Osteocyte (in vitro differentiated cells): ENCODE measurements around the gene ROBO2. TPM values are rescaled to one million over a fixed set of nuclear protein-coding genes. Genes with fewer than 3 reads are reported as not detected.

Source experiments
- DNase-seq: peaks from one replicate; pipeline ENCODE4 v3.0.0; 2021; ENCODE audit warnings: mixed read lengths; ENCODE audit not compliant: unreplicated experiment; ENCODE audit errors: extremely low spot score
- H3K27ac Mint-ChIP-seq: one replicate; pipeline ENCODE4 v1.8.0; 2021; ENCODE audit warnings: mild to moderate bottlenecking, mixed read lengths; ENCODE audit not compliant: unreplicated experiment
- H3K27me3 Mint-ChIP-seq: one replicate; pipeline ENCODE4 v1.8.0; 2021; ENCODE audit warnings: mixed read lengths; ENCODE audit not compliant: unreplicated experiment
- H3K36me3 Mint-ChIP-seq: one replicate; pipeline ENCODE4 v1.8.0; 2021; ENCODE audit warnings: mixed read lengths; ENCODE audit not compliant: unreplicated experiment
- H3K4me1 Mint-ChIP-seq: one replicate; pipeline ENCODE4 v1.8.0; 2021; ENCODE audit warnings: mixed read lengths; ENCODE audit not compliant: unreplicated experiment
- H3K4me3 Mint-ChIP-seq: one replicate; pipeline ENCODE4 v1.8.0; 2021; ENCODE audit warnings: mild to moderate bottlenecking, moderate library complexity, mixed read lengths; ENCODE audit not compliant: unreplicated experiment
- H3K9me3 Mint-ChIP-seq: one replicate; pipeline ENCODE4 v1.8.0; 2021; ENCODE audit warnings: mixed read lengths; ENCODE audit not compliant: unreplicated experiment
- total RNA-seq: library from RNA; stranded (reverse); gene quantifications from 2 replicates; pipeline ENCODE4 v1.2.1, GENCODE V29; 2021
- TF ChIP-seq, protein P1 (sequence below): fragments of 200-600 bp; sonication (generic); IDR thresholded peaks from 2 replicates; pipeline ENCODE4 v1.5.0; 2021; ENCODE audit warnings: antibody characterized with exemption, mild to moderate bottlenecking, moderate library complexity

The ROBO2 gene
- total RNA-seq, 1 donor from 2014 or later = 18.4 TPM

DNA sequence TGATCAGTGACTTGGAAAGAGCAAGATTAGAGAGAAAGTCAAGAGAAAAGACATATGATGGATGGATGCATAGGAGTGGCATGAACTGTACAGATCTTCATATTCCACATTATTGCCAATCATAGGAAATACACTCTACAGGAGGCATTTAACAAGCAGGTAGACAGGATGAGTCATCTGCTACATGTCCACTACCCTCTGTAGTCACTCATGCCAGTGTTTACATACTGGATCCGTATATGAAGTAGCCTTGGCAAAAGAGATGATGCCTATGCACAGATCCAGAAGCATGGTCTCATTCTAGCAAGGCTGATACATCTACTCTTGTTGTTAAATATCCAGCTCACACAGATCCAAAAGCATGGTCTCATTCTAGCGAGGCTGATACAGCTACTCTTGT lies 632.1 kb downstream of the ROBO2 start:
- peaks cover 9% of the 10 kb centered on the region for H3K9me3 Mint-ChIP-seq
- TF ChIP-seq, protein P1, sequence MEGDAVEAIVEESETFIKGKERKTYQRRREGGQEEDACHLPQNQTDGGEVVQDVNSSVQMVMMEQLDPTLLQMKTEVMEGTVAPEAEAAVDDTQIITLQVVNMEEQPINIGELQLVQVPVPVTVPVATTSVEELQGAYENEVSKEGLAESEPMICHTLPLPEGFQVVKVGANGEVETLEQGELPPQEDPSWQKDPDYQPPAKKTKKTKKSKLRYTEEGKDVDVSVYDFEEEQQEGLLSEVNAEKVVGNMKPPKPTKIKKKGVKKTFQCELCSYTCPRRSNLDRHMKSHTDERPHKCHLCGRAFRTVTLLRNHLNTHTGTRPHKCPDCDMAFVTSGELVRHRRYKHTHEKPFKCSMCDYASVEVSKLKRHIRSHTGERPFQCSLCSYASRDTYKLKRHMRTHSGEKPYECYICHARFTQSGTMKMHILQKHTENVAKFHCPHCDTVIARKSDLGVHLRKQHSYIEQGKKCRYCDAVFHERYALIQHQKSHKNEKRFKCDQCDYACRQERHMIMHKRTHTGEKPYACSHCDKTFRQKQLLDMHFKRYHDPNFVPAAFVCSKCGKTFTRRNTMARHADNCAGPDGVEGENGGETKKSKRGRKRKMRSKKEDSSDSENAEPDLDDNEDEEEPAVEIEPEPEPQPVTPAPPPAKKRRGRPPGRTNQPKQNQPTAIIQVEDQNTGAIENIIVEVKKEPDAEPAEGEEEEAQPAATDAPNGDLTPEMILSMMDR = no peak
- H3K27me3 Mint-ChIP-seq = no peaks in the 10 kb centered on the region
- DNase-seq = no peak
- no peak overlapping the region for H3K4me3 Mint-ChIP-seq
- no peaks in the 10 kb centered on the region for H3K4me1 Mint-ChIP-seq
- no peak overlapping the region for H3K27ac Mint-ChIP-seq
- H3K36me3 Mint-ChIP-seq = no peaks in the 10 kb centered on the region

DNA sequence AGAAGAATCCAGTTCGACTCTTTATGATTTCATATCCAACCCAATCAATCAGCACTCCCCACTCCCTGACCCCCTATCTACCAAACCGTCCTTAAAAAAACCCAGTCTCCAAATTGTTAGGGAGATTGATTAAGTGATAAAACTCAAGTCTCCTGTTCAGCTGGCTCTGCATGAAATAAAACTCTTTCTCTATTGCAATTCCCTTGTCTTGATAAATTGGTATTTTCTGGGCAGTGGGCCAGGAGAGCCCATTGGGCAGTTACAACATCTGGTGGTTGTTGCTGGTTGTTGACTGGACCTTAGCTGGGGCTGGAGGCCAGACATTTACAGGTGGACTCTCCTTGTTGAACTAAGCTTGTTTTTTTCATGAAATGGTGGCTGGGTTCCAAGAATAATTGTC lies 642.3 kb downstream of the ROBO2 start:
- Mint-ChIP-seq H3K4me3 (no peak overlapping the region), H3K9me3 (peaks cover 9% of the 10 kb centered on the region), H3K4me1 (no peaks in the 10 kb centered on the region), H3K27ac (no peak overlapping the region), H3K27me3 (peaks cover 2% of the 10 kb centered on the region), H3K36me3 (peaks cover 3% of the 10 kb centered on the region)
- TF ChIP-seq, protein P1 = no peak
- DNase-seq = no peak

DNA sequence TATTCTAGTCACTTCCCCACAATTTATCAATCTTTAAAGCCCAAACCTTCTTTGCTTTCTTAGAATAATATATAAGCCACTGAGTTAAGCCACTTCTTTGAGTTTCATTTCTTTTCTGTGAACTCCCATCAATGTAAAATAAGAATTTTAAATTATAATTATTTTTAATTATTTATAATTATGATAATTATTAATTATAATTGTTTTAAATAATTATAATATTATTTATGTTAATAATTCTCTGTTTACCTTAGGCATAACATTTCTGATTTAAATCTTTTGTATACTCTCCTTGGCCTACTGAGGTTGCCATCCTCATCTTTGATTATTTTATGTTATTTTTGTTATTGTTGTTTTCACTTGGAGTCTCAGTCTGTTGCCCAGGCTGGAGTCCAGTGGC lies 644.2 kb downstream of the ROBO2 start:
- Mint-ChIP-seq H3K36me3 (peaks cover 3% of the 10 kb centered on the region), H3K4me3 (no peak overlapping the region), H3K27ac (no peak overlapping the region), H3K27me3 (peaks cover 6% of the 10 kb centered on the region), H3K4me1 (no peaks in the 10 kb centered on the region), H3K9me3 (peaks cover 9% of the 10 kb centered on the region)
- TF ChIP-seq, protein P1 = no peak
- DNase-seq = no peak

DNA sequence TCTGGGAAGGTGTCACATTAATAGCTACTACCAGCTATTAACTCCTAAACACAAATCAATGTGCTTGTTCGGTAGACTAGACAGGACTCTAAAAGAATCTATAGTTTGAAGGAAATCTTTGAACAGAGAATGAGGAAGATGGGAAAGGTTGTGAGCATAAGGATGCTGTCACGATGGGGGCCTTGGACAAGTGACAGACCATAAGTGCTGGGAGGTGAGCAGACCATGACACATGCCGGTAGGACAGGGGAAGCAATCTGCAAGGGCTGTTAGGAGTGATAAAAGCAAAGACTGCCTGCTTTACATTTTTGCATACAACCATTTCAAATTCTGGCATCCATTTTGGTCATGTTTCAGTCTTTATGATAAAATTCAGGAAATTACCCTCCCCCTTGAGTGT lies 645.8 kb downstream of the ROBO2 start:
- TF ChIP-seq, protein P1 = no peak
- Mint-ChIP-seq H3K27me3 (peaks cover 6% of the 10 kb centered on the region), H3K36me3 (peaks cover 3% of the 10 kb centered on the region), H3K9me3 (peaks cover 9% of the 10 kb centered on the region), H3K4me3 (no peak overlapping the region), H3K4me1 (no peaks in the 10 kb centered on the region), H3K27ac (no peak overlapping the region)
- DNase-seq = no peak

DNA sequence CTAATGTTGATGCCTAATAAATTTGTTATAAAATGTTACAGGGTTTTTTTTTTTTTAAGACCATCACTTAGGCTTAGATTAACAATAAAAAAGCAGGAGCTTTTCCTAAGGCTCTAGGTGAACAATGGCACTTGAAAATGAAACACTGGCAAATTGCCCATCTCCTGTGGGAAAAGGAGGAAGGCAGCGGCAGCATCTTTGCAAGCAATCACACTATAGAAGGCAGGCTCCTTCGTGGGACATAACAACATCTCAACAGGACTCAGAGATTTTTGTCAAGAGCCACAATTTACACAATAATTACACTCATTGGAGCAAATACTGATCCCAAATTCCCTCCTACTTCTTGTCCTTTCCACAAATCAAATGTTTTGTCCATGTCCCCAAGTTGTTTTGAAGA lies 646.7 kb downstream of the ROBO2 start:
- Mint-ChIP-seq H3K27me3 (peaks cover 6% of the 10 kb centered on the region), H3K4me3 (no peak overlapping the region), H3K4me1 (no peaks in the 10 kb centered on the region), H3K36me3 (peaks cover 3% of the 10 kb centered on the region), H3K9me3 (peaks cover 9% of the 10 kb centered on the region), H3K27ac (no peak overlapping the region)
- no peak for DNase-seq
- TF ChIP-seq, protein P1 = no peak
